ENCODE data around the gene OR4E1.

The OR4E1 gene

GRCh38 chr14:21673718-21674117 is at the start of gene OR4E1:
Gene OR4E1, minus strand, starts transcription at chr14:21673818. Its CDS starts 2,883 bp downstream, at chr14:21670935.
- DNase-seq (ENCODE audit: low read depth in 2 of 2), result no peak
- no peak within 1 kb of the TSS for H3K4me3 ChIP-seq (replicated peaks in 1 of 2; ENCODE audit: low read depth in 2 of 2, low read length in 2 of 2)
- no peak for TF ChIP-seq CTCF (IDR thresholded peaks at IDR 0.05; ENCODE audit: low read depth, low read length)

- no peak for DNase-seq (ENCODE audit: low read depth in 2 of 2)
- TF ChIP-seq CTCF (IDR thresholded peaks at IDR 0.05; ENCODE audit: low read depth, low read length), result no peak
Measured at GRCh38 chr14:21721504-21721903, 47.9 kb upstream of the OR4E1 start.

GRCh38 chr14:21719841-21720240 is 46.2 kb upstream of the OR4E1 start:
- TF ChIP-seq CTCF (IDR thresholded peaks at IDR 0.05; ENCODE audit: low read depth, low read length), result no peak
- no peak overlapping the region for H3K4me3 ChIP-seq (replicated peaks in 1 of 2; ENCODE audit: low read depth in 2 of 2, low read length in 2 of 2)
- DNase-seq (ENCODE audit: low read depth in 2 of 2), result no peak

More at GRCh38 chr14:21721504-21721903, 47.9 kb upstream of the OR4E1 start:
- H3K4me3 ChIP-seq (replicated peaks in 1 of 2; ENCODE audit: low read depth in 2 of 2, low read length in 2 of 2), result no peak overlapping the region

- no peak for TF ChIP-seq CTCF (IDR thresholded peaks at IDR 0.05; ENCODE audit: low read depth, low read length)
- H3K4me3 ChIP-seq (replicated peaks in 1 of 2; ENCODE audit: low read depth in 2 of 2, low read length in 2 of 2), result no peak overlapping the region
- DNase-seq (ENCODE audit: low read depth in 2 of 2), result no peak
Measured at GRCh38 chr14:21714318-21714929, 40.8 kb upstream of the OR4E1 start.

- H3K4me3 ChIP-seq (replicated peaks in 1 of 2; ENCODE audit: low read depth in 2 of 2, low read length in 2 of 2), result no peak overlapping the region
- no peak for TF ChIP-seq CTCF (IDR thresholded peaks at IDR 0.05; ENCODE audit: low read depth, low read length)
- DNase-seq (ENCODE audit: low read depth in 2 of 2), result no peak
Measured at GRCh38 chr14:21712036-21712435, 38.4 kb upstream of the OR4E1 start.

GRCh38 chr14:21711360-21711961 is 37.8 kb upstream of the OR4E1 start:
- no peak overlapping the region for H3K4me3 ChIP-seq (replicated peaks in 1 of 2; ENCODE audit: low read depth in 2 of 2, low read length in 2 of 2)
- TF ChIP-seq CTCF (IDR thresholded peaks at IDR 0.05; ENCODE audit: low read depth, low read length), result peak; percentile 74
- peak; percentile 57 to 73 for DNase-seq (ENCODE audit: low read depth in 2 of 2)

Data from cardiac fibroblast (primary cell).